T-helper 1 cell treated with Interleukin-12 subunit alpha and Interleukin-12 subunit beta and Interleukin-4 antibody, amounts not matched to agents 30 ng/mL and 1 ng/mL, for 36 hours (primary cell): ENCODE results near the gene CCBE1. TPM values are rescaled to one million over a fixed set of nuclear protein-coding genes. Genes with fewer than 3 reads are reported as not detected.

Experiments
- intact Hi-C: fragments of 100-400 bp; cut with micrococcal nuclease; formaldehyde crosslinking; loops from one replicate; pipeline ENCODE4 v1.15.1; 2024
- total RNA-seq: library from RNA; stranded (reverse); gene quantifications from 2 replicates; pipeline ENCODE4 v1.2.3, GENCODE V29; 2022

The CCBE1 gene
- total RNA-seq, 1 donor from 2014 or later: not detected

- intact Hi-C loops: no loop called here
These were observed 123.3 kb downstream of the CCBE1 start for GRCh38 chr18:59573962-59574361.

- intact Hi-C loops: no loop called here
These were observed 125.3 kb downstream of the CCBE1 start for GRCh38 chr18:59571902-59572301.

- intact Hi-C loops: no loop called here
These were observed 126.4 kb downstream of the CCBE1 start for GRCh38 chr18:59570796-59571195.

GRCh38 chr18:59570101-59570775 is 127.0 kb downstream of the CCBE1 start:
- intact Hi-C loops: no loop called here

GRCh38 chr18:59569390-59569791 is 127.8 kb downstream of the CCBE1 start:
- intact Hi-C loops: no loop called here

GRCh38 chr18:59567431-59567830 is 129.8 kb downstream of the CCBE1 start:
- intact Hi-C loops: no loop called here

- intact Hi-C loops: no loop called here
These were observed 130.7 kb downstream of the CCBE1 start for GRCh38 chr18:59566533-59566971.

GRCh38 chr18:59565957-59566356 is 131.3 kb downstream of the CCBE1 start:
- intact Hi-C loops: no loop called here

GRCh38 chr18:59564561-59564960 is 132.7 kb downstream of the CCBE1 start:
- intact Hi-C loops: no loop called here

- intact Hi-C loops: no loop called here
These were observed 133.9 kb downstream of the CCBE1 start for GRCh38 chr18:59563176-59563785.

- intact Hi-C loops: no loop called here
These were observed 134.5 kb downstream of the CCBE1 start for GRCh38 chr18:59562751-59563150.

GRCh38 chr18:59561612-59562011 is 135.6 kb downstream of the CCBE1 start:
- intact Hi-C loops: no loop called here

- intact Hi-C loops: no loop called here
These were observed 136.7 kb downstream of the CCBE1 start for GRCh38 chr18:59560556-59560955.

GRCh38 chr18:59559528-59559927 is 137.7 kb downstream of the CCBE1 start:
- intact Hi-C loops: no loop called here

GRCh38 chr18:59555995-59556659 is 141.1 kb downstream of the CCBE1 start:
- intact Hi-C loops: no loop called here

GRCh38 chr18:59554796-59555335 is 142.4 kb downstream of the CCBE1 start:
- intact Hi-C loops: no loop called here

- intact Hi-C loops: no loop called here
These were observed 143.9 kb downstream of the CCBE1 start for GRCh38 chr18:59553273-59553870.

- intact Hi-C loops: no loop called here
These were observed 145.2 kb downstream of the CCBE1 start for GRCh38 chr18:59551902-59552635.

- intact Hi-C loops: no loop called here
These were observed 147.1 kb downstream of the CCBE1 start for GRCh38 chr18:59550174-59550516.

- intact Hi-C loops: no loop called here
These were observed 147.6 kb downstream of the CCBE1 start for GRCh38 chr18:59549503-59550173.
